Neural cell (in vitro differentiated cells): ENCODE data around the gene TCF25. TPM values are rescaled to one million over a fixed set of nuclear protein-coding genes. Genes with fewer than 3 reads are reported as not detected.

Experiments
- H2AFZ ChIP-seq: fragments of 200-600, 300-800 bp; sonication (generic), shearing (Covaris generic); 2 replicates; pipeline ENCODE4 v1.6.0; 2014; ENCODE audit warnings: low read depth, mild to moderate bottlenecking, antibody characterized with exemption, low read length, moderate library complexity
- H3F3A ChIP-seq: fragments of 200-600 bp; shearing (Covaris generic); 2 replicates; pipeline ENCODE4 v1.6.1; 2016; ENCODE audit warnings: mild to moderate bottlenecking, moderate library complexity, mixed read lengths, antibody characterized with exemption, low read length; ENCODE audit not compliant: insufficient read depth, poor library complexity, severe bottlenecking
- H3K27ac ChIP-seq: fragments of 200-600, 300-800 bp; sonication (generic), shearing (Covaris generic); 2 replicates; pipeline ENCODE4 v1.5.1; 2014; ENCODE audit warnings: mild to moderate bottlenecking, low read length, moderate library complexity
- H3K27me3 ChIP-seq: fragments of 300-800, 200-600 bp; sonication (generic), shearing (Covaris generic); 2 replicates; pipeline ENCODE4 v1.6.0; 2014; ENCODE audit warnings: mild to moderate bottlenecking, low read depth, low read length, moderate library complexity; ENCODE audit not compliant: insufficient read depth
- H3K36me3 ChIP-seq: fragments of 300-800, 200-600 bp; sonication (generic), shearing (Covaris generic); 2 replicates; pipeline ENCODE4 v1.5.1; 2014; ENCODE audit warnings: mild to moderate bottlenecking, antibody characterized with exemption, low read length, moderate library complexity; ENCODE audit not compliant: insufficient read depth
- H3K4me2 ChIP-seq: fragments of 300-800, 200-600 bp; sonication (generic), shearing (Covaris generic); 2 replicates; pipeline ENCODE4 v1.6.0; 2014; ENCODE audit warnings: mild to moderate bottlenecking, low read length
- H3K4me3 ChIP-seq: fragments of 300-800, 200-600 bp; sonication (generic), shearing (Covaris generic); 2 replicates; pipeline ENCODE4 v1.5.1; 2014; ENCODE audit warnings: mild to moderate bottlenecking, low read length, moderate library complexity
- H3K79me2 ChIP-seq: fragments of 200-600 bp; shearing (Covaris generic); replicated peaks from 2 replicates; pipeline ENCODE4 v1.6.0; 2014; ENCODE audit warnings: mild to moderate bottlenecking, low read length, moderate library complexity; ENCODE audit not compliant: insufficient read depth
- H3K9ac ChIP-seq: fragments of 300-800, 200-600 bp; sonication (generic), shearing (Covaris generic); 2 replicates; pipeline ENCODE4 v1.6.1; 2016; ENCODE audit warnings: mild to moderate bottlenecking, low read length, mixed read lengths
- H3K9me2 ChIP-seq: fragments of 200-600 bp; shearing (Covaris generic); 2 replicates; pipeline ENCODE4 v1.6.1; 2016; ENCODE audit warnings: mild to moderate bottlenecking, low read length, mixed read lengths; ENCODE audit not compliant: insufficient read depth
- H3K9me3 ChIP-seq: fragments of 200-600, 300-800 bp; sonication (generic), shearing (Covaris generic); 2 replicates; pipeline ENCODE4 v1.6.1; 2016; ENCODE audit warnings: mild to moderate bottlenecking, mixed run types, low read length, moderate library complexity, mixed read lengths
- H4K20me1 ChIP-seq: fragments of 200-600 bp; shearing (Covaris generic); 2 replicates; pipeline ENCODE4 v1.6.1; 2016; ENCODE audit warnings: mild to moderate bottlenecking, mixed run types; ENCODE audit not compliant: insufficient read depth
- CTCF ChIP-seq: fragments of 450-650 bp; IDR thresholded peaks from 2 replicates; pipeline ENCODE4 v1.5.1; 2014; ENCODE audit warnings: antibody characterized with exemption, mild to moderate bottlenecking, moderate library complexity; ENCODE audit not compliant: poor library complexity, severe bottlenecking
- EP300 ChIP-seq: fragments of 450-650 bp; conservative IDR thresholded peaks from 2 replicates; pipeline ENCODE4 v1.6.1; 2014; ENCODE audit warnings: antibody characterized with exemption, mild to moderate bottlenecking, moderate library complexity; ENCODE audit not compliant: poor library complexity, severe bottlenecking
- EZH2 ChIP-seq: fragments of 200-600, 300-800 bp; shearing (Covaris generic), sonication (generic); IDR thresholded peaks from 2 replicates; pipeline ENCODE4 v1.6.1; 2014; ENCODE audit warnings: antibody characterized with exemption, low read length, borderline replicate concordance, mild to moderate bottlenecking; ENCODE audit not compliant: insufficient read depth, poor library complexity, severe bottlenecking
- MXI1 ChIP-seq: fragments of 450-650 bp; conservative IDR thresholded peaks from 2 replicates; pipeline ENCODE4 v1.6.1; 2014; ENCODE audit warnings: antibody characterized with exemption, mild to moderate bottlenecking; ENCODE audit not compliant: poor library complexity, severe bottlenecking
- POLR2AphosphoS5 ChIP-seq: IDR thresholded peaks from 2 replicates; pipeline ENCODE4 v1.6.1; 2012
- RAD21 ChIP-seq: fragments of 450-650 bp; conservative IDR thresholded peaks from 2 replicates; pipeline ENCODE4 v1.6.1; 2014; ENCODE audit warnings: antibody characterized with exemption, mild to moderate bottlenecking, moderate library complexity
- REST ChIP-seq: IDR thresholded peaks from 2 replicates; pipeline ENCODE4 v1.6.1; 2012; ENCODE audit warnings: borderline replicate concordance
- SMC3 ChIP-seq: fragments of 450-650 bp; conservative IDR thresholded peaks from 2 replicates; pipeline ENCODE4 v1.6.1; 2014; ENCODE audit warnings: antibody characterized with exemption, mild to moderate bottlenecking, moderate library complexity; ENCODE audit not compliant: poor library complexity
- TAF1 ChIP-seq: IDR thresholded peaks from 2 replicates; pipeline ENCODE4 v1.6.1; 2012; ENCODE audit warnings: low read depth
- polyA plus RNA-seq: library from polyadenylated mRNA; depleted of rRNA; stranded (reverse); fragments of >200 nt; gene quantifications from 2 replicates; pipeline ENCODE4 v1.2.3, GENCODE V29; 2014

TCF25 gene
- polyA plus RNA-seq, 1 donor from 2014 or later: 200 TPM

DNA sequence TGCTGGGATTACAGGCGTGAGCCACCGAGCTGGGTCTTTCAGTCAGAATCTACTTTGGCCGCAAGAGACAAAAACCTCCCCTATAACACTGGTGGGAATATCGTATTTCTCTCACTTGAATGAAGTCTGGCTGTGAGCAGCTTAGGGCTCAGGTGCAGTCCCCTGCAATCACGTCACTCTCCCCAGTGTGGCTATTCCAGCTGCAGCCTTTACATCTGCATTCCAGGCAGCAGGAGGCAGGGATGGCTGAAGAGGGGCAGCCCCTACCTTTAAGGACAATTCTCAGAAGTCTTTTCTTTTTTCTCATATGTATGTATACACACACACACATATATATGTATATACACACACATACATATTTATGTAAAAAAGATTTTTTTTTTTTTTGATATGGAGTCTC, 78.1 kb downstream of the TCF25 start:
- Histone ChIP-seq H3K9ac (no peak overlapping the region), H3K9me2 (no peaks in the 10 kb centered on the region), H3K4me2 (no peak overlapping the region), H3K79me2 (peaks cover 4% of the 10 kb centered on the region), H3K36me3 (no peaks in the 10 kb centered on the region), H2AFZ (no peak overlapping the region), H3K4me3 (no peak overlapping the region), H3F3A (no peaks in the 10 kb centered on the region), H3K9me3 (no peaks in the 10 kb centered on the region), H4K20me1 (no peaks in the 10 kb centered on the region), H3K27ac (no peak overlapping the region), H3K27me3 (no peaks in the 10 kb centered on the region)
- TF ChIP-seq CTCF (no peak), EZH2 (no peak), RAD21 (no peak), POLR2AphosphoS5 (no peak), TAF1 (no peak), MXI1 (no peak), REST (no peak), SMC3 (no peak), EP300 (no peak)

DNA sequence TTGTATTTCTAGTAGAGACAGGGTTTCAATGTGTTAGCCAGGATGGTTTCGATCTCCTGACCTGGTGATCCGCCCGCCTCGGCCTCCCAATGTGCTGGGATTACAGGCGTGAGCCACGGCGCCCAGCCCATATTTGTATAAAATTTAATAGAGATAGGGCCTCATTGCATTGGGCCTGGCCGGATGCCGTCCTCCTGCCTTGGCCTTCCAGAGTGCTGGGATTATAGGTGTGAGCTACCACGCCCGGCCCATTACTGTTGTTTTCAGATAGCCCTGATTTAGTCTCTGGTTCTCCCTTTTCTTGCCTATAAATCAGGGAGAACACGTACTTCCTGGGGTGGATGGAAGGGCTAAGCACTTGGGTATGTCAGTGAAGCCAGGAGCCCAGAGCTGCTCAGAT, 78.7 kb downstream of the TCF25 start:
- Histone ChIP-seq H3K9ac (no peak overlapping the region), H3K36me3 (no peaks in the 10 kb centered on the region), H3K79me2 (peaks cover 4% of the 10 kb centered on the region), H3K4me3 (no peak overlapping the region), H3K9me3 (no peaks in the 10 kb centered on the region), H3K27me3 (no peaks in the 10 kb centered on the region), H3K4me2 (no peak overlapping the region), H4K20me1 (no peaks in the 10 kb centered on the region), H3K9me2 (no peaks in the 10 kb centered on the region), H3K27ac (no peak overlapping the region), H3F3A (no peaks in the 10 kb centered on the region), H2AFZ (no peak overlapping the region)
- no peak for TF ChIP-seq SMC3
- no peak for TF ChIP-seq CTCF
- no peak for TF ChIP-seq MXI1
- no peak for TF ChIP-seq EP300
- TF ChIP-seq POLR2AphosphoS5: no peak
- TF ChIP-seq TAF1: no peak
- no peak for TF ChIP-seq EZH2
